RKO (cell line): ENCODE data around the gene GDAP1L1.
"Not testable (repeated sequence)": the region's sequence is repeated elsewhere in the genome, so short reads cannot be mapped to it uniquely, and the experiment has no call there.

Source experiments
- DNase-seq: peaks from one replicate; pipeline ENCODE4 v3.0.0-alpha.2; 2016; ENCODE audit warnings: low spot score

Gene GDAP1L1

GRCh38 chr20:44302736-44303135 is 55.6 kb downstream of the GDAP1L1 start:
- no peak for DNase-seq

- no peak for DNase-seq
Measured at GRCh38 chr20:44304383-44304782, 57.3 kb downstream of the GDAP1L1 start.

GRCh38 chr20:44306927-44307326 is 59.8 kb downstream of the GDAP1L1 start:
- no peak for DNase-seq

GRCh38 chr20:44309763-44310663 is 62.9 kb downstream of the GDAP1L1 start:
- DNase-seq, result peak; percentile 45

- DNase-seq, result peak; percentile 97
Measured at GRCh38 chr20:44310664-44311639, 63.8 kb downstream of the GDAP1L1 start, which contains the start of gene FITM2. FITM2 (minus strand) TSS chr20:44311202; CDS start chr20:44311148, 54 bp downstream.

- no peak for DNase-seq
Measured at GRCh38 chr20:44314870-44315269, 67.8 kb downstream of the GDAP1L1 start.

GRCh38 chr20:44319839-44320422 is 72.8 kb downstream of the GDAP1L1 start:
- DNase-seq, result no peak

- no peak for DNase-seq
Measured at GRCh38 chr20:44324343-44324742, 77.2 kb downstream of the GDAP1L1 start.

- DNase-seq, result no peak
Measured at GRCh38 chr20:44326391-44327159, 79.5 kb downstream of the GDAP1L1 start.

GRCh38 chr20:44327748-44328147 is 80.6 kb downstream of the GDAP1L1 start:
- DNase-seq, result not testable (repeated sequence)

GRCh38 chr20:44328428-44328827 is 81.3 kb downstream of the GDAP1L1 start:
- no peak for DNase-seq
